ENCODE measurements around the gene GDF3.
"Not testable (repeated sequence)": the region's sequence is repeated elsewhere in the genome, so short reads cannot be mapped to it uniquely, and the experiment has no call there.

Gene GDF3

GRCh38 chr12:7645395-7646177, 50.0 kb downstream of the GDF3 start:
- Histone ChIP-seq H3K4me1 (ENCODE audit: control insufficient read depth in 2 of 2, insufficient read depth in 1 of 2, low read depth in 1 of 2, low read length in 2 of 2) (peaks cover 0 to 6% of the 10 kb centered on the region in 2 donors), H2BK15ac (ENCODE audit: low read length) (no peak overlapping the region), H2BK5ac (ENCODE audit: low read length) (no peak overlapping the region), H3K27ac (replicated peaks; ENCODE audit: low read length) (no peak overlapping the region), H3K9me3 (replicated peaks in 1 of 2; ENCODE audit: control insufficient read depth in 2 of 2, insufficient read depth in 1 of 2, low read depth in 1 of 2, low read length in 2 of 2) (no peaks in the 10 kb centered on the region), H3K18ac (ENCODE audit: low read length) (no peak overlapping the region), H3K9ac (ENCODE audit: low read depth, low read length, poor library complexity) (no peak overlapping the region), H2AK5ac (ENCODE audit: low read depth, low read length) (no peak overlapping the region), H3K79me1 (ENCODE audit: low read depth, low read length) (no peaks in the 10 kb centered on the region), H2BK12ac (ENCODE audit: low read length) (no peak overlapping the region), H3K27me3 (ENCODE audit: control insufficient read depth in 3 of 3, insufficient read depth in 3 of 3, low read depth in 1 of 3, low read length in 3 of 3) (peaks cover 0 to 2% (median 0%) of the 10 kb centered on the region in 3 experiments), H4K8ac (ENCODE audit: low read depth, low read length) (no peak overlapping the region), H3K4me2 (ENCODE audit: insufficient read depth, low read length, poor library complexity, severe bottlenecking) (no peak overlapping the region), H3K23ac (ENCODE audit: low read depth, low read length, poor library complexity) (no peak overlapping the region), H3K36me3 (replicated peaks in 1 of 2; ENCODE audit: control insufficient read depth in 2 of 2, insufficient read depth in 2 of 2, low read length in 2 of 2) (no peaks in the 10 kb centered on the region), H3K14ac (ENCODE audit: low read length) (no peak overlapping the region), H3K4ac (ENCODE audit: low read length) (no peak overlapping the region), H3K4me3 (ENCODE audit: low read length in 2 of 2) (no peak overlapping the region), H2BK120ac (ENCODE audit: low read depth, low read length) (no peak overlapping the region), H4K91ac (ENCODE audit: low read depth, low read length, poor library complexity) (no peak overlapping the region), H2AFZ (ENCODE audit: low read length) (no peak overlapping the region)
- no peak for DNase-seq (ENCODE audit: low spot score)
- no CpG with 5 or more reads among the region's 8 CpGs for WGBS, 2 donors (ENCODE audit: extremely low coverage in 2 of 2, insufficient read length in 2 of 2, insufficient replicate concordance in 1 of 2)

GRCh38 chr12:7642876-7643309, 52.7 kb downstream of the GDF3 start:
- H3K9ac ChIP-seq (ENCODE audit: low read depth, low read length, poor library complexity) = no peak overlapping the region
- no CpG with 5 or more reads among the region's 8 CpGs for WGBS, 2 donors (ENCODE audit: extremely low coverage in 2 of 2, insufficient read length in 2 of 2, insufficient replicate concordance in 1 of 2)
- no peak overlapping the region for H2BK5ac ChIP-seq (ENCODE audit: low read length)
- H2BK120ac ChIP-seq (ENCODE audit: low read depth, low read length) = no peak overlapping the region
- no peak overlapping the region for H3K18ac ChIP-seq (ENCODE audit: low read length)
- H3K79me1 ChIP-seq (ENCODE audit: low read depth, low read length) = no peaks in the 10 kb centered on the region
- H2AK5ac ChIP-seq (ENCODE audit: low read depth, low read length) = no peak overlapping the region
- H3K4ac ChIP-seq (ENCODE audit: low read length) = no peak overlapping the region
- H3K4me3 ChIP-seq (ENCODE audit: low read length in 2 of 2) = no peak overlapping the region
- H2BK15ac ChIP-seq (ENCODE audit: low read length) = no peak overlapping the region
- peaks cover 0 to 2% (median 0%) of the 10 kb centered on the region in 3 experiments for H3K27me3 ChIP-seq (ENCODE audit: control insufficient read depth in 3 of 3, insufficient read depth in 3 of 3, low read depth in 1 of 3, low read length in 3 of 3)
- H3K27ac ChIP-seq (replicated peaks; ENCODE audit: low read length) = no peak overlapping the region
- no peak overlapping the region for H3K4me2 ChIP-seq (ENCODE audit: insufficient read depth, low read length, poor library complexity, severe bottlenecking)
- H4K8ac ChIP-seq (ENCODE audit: low read depth, low read length) = no peak overlapping the region
- H2BK12ac ChIP-seq (ENCODE audit: low read length) = no peak overlapping the region
- no peaks in the 10 kb centered on the region for H3K9me3 ChIP-seq (replicated peaks in 1 of 2; ENCODE audit: control insufficient read depth in 2 of 2, insufficient read depth in 1 of 2, low read depth in 1 of 2, low read length in 2 of 2)
- H3K23ac ChIP-seq (ENCODE audit: low read depth, low read length, poor library complexity) = no peak overlapping the region
- peaks cover 0 to 8% of the 10 kb centered on the region in 2 donors for H3K4me1 ChIP-seq (ENCODE audit: control insufficient read depth in 2 of 2, insufficient read depth in 1 of 2, low read depth in 1 of 2, low read length in 2 of 2)
- H3K14ac ChIP-seq (ENCODE audit: low read length) = no peak overlapping the region
- DNase-seq (ENCODE audit: low spot score) = no peak
- H4K91ac ChIP-seq (ENCODE audit: low read depth, low read length, poor library complexity) = no peak overlapping the region
- H2AFZ ChIP-seq (ENCODE audit: low read length) = no peak overlapping the region
- no peaks in the 10 kb centered on the region for H3K36me3 ChIP-seq (replicated peaks in 1 of 2; ENCODE audit: control insufficient read depth in 2 of 2, insufficient read depth in 2 of 2, low read length in 2 of 2)

GRCh38 chr12:7642287-7642686, 53.3 kb downstream of the GDF3 start:
- no peak overlapping the region for H4K91ac ChIP-seq (ENCODE audit: low read depth, low read length, poor library complexity)
- H3K9me3 ChIP-seq (replicated peaks in 1 of 2; ENCODE audit: control insufficient read depth in 2 of 2, insufficient read depth in 1 of 2, low read depth in 1 of 2, low read length in 2 of 2) = no peaks in the 10 kb centered on the region
- no peak overlapping the region for H2BK12ac ChIP-seq (ENCODE audit: low read length)
- no peak overlapping the region for H2BK120ac ChIP-seq (ENCODE audit: low read depth, low read length)
- H3K4me3 ChIP-seq (ENCODE audit: low read length in 2 of 2) = no peak overlapping the region
- no peaks in the 10 kb centered on the region for H3K79me1 ChIP-seq (ENCODE audit: low read depth, low read length)
- H4K8ac ChIP-seq (ENCODE audit: low read depth, low read length) = no peak overlapping the region
- no peak for DNase-seq (ENCODE audit: low spot score)
- H3K4ac ChIP-seq (ENCODE audit: low read length) = no peak overlapping the region
- H3K27me3 ChIP-seq (ENCODE audit: control insufficient read depth in 3 of 3, insufficient read depth in 3 of 3, low read depth in 1 of 3, low read length in 3 of 3) = peaks cover 0 to 5% (median 0%) of the 10 kb centered on the region in 3 experiments
- no peak overlapping the region for H3K4me2 ChIP-seq (ENCODE audit: insufficient read depth, low read length, poor library complexity, severe bottlenecking)
- no peaks in the 10 kb centered on the region for H3K36me3 ChIP-seq (replicated peaks in 1 of 2; ENCODE audit: control insufficient read depth in 2 of 2, insufficient read depth in 2 of 2, low read length in 2 of 2)
- H2BK5ac ChIP-seq (ENCODE audit: low read length) = no peak overlapping the region
- WGBS, 2 donors (ENCODE audit: extremely low coverage in 2 of 2, insufficient read length in 2 of 2, insufficient replicate concordance in 1 of 2) = no CpG with 5 or more reads among the region's 1 CpG
- no peak overlapping the region for H2AK5ac ChIP-seq (ENCODE audit: low read depth, low read length)
- peak overlapping the region; percentile 33 for H3K9ac ChIP-seq (ENCODE audit: low read depth, low read length, poor library complexity)
- H2AFZ ChIP-seq (ENCODE audit: low read length) = peak overlapping the region; percentile 15
- no peak overlapping the region for H3K23ac ChIP-seq (ENCODE audit: low read depth, low read length, poor library complexity)
- H3K14ac ChIP-seq (ENCODE audit: low read length) = no peak overlapping the region
- no peak overlapping the region for H3K27ac ChIP-seq (replicated peaks; ENCODE audit: low read length)
- H3K18ac ChIP-seq (ENCODE audit: low read length) = peak overlapping the region; percentile 73
- no peak overlapping the region for H2BK15ac ChIP-seq (ENCODE audit: low read length)
- H3K4me1 ChIP-seq (ENCODE audit: control insufficient read depth in 2 of 2, insufficient read depth in 1 of 2, low read depth in 1 of 2, low read length in 2 of 2) = peaks cover 0 to 8% of the 10 kb centered on the region in 2 donors

- H2BK5ac ChIP-seq (ENCODE audit: low read length); H2BK15ac ChIP-seq (ENCODE audit: low read length); H3K4me3 ChIP-seq (ENCODE audit: low read length in 2 of 2); H3K4me2 ChIP-seq (ENCODE audit: insufficient read depth, low read length, poor library complexity, severe bottlenecking); H2BK120ac ChIP-seq (ENCODE audit: low read depth, low read length); H3K79me1 ChIP-seq (ENCODE audit: low read depth, low read length); H3K14ac ChIP-seq (ENCODE audit: low read length); H3K36me3 ChIP-seq (replicated peaks in 1 of 2; ENCODE audit: control insufficient read depth in 2 of 2, insufficient read depth in 2 of 2, low read length in 2 of 2); H3K9ac ChIP-seq (ENCODE audit: low read depth, low read length, poor library complexity); H4K8ac ChIP-seq (ENCODE audit: low read depth, low read length); H2AK5ac ChIP-seq (ENCODE audit: low read depth, low read length); H4K91ac ChIP-seq (ENCODE audit: low read depth, low read length, poor library complexity); H3K4me1 ChIP-seq (ENCODE audit: control insufficient read depth in 2 of 2, insufficient read depth in 1 of 2, low read depth in 1 of 2, low read length in 2 of 2); H3K4ac ChIP-seq (ENCODE audit: low read length); H2AFZ ChIP-seq (ENCODE audit: low read length); H3K27me3 ChIP-seq (ENCODE audit: control insufficient read depth in 3 of 3, insufficient read depth in 3 of 3, low read depth in 1 of 3, low read length in 3 of 3); H2BK12ac ChIP-seq (ENCODE audit: low read length); DNase-seq (ENCODE audit: low spot score); H3K9me3 ChIP-seq (replicated peaks in 1 of 2; ENCODE audit: control insufficient read depth in 2 of 2, insufficient read depth in 1 of 2, low read depth in 1 of 2, low read length in 2 of 2); H3K23ac ChIP-seq (ENCODE audit: low read depth, low read length, poor library complexity); H3K27ac ChIP-seq (replicated peaks; ENCODE audit: low read length): not testable (repeated sequence)
- no CpG with 5 or more reads among the region's 40 CpGs for WGBS, 2 donors (ENCODE audit: extremely low coverage in 2 of 2, insufficient read length in 2 of 2, insufficient replicate concordance in 1 of 2)
- peak overlapping the region; percentile 16 for H3K18ac ChIP-seq (ENCODE audit: low read length)
These were observed 55.2 kb downstream of the GDF3 start for GRCh38 chr12:7640123-7640995.
